Hematopoietic multipotent progenitor cell treated with erythropoietin and hydrocortisone succinate and interleukin-3 and kit ligand, for 6 days (in vitro differentiated cells): Measurements from ENCODE around the gene MINDY4.

ENCODE experiments used
- DNase-seq: peaks from one replicate; pipeline ENCODE4 v3.0.0-alpha.2; 2015

MINDY4 gene

DNA sequence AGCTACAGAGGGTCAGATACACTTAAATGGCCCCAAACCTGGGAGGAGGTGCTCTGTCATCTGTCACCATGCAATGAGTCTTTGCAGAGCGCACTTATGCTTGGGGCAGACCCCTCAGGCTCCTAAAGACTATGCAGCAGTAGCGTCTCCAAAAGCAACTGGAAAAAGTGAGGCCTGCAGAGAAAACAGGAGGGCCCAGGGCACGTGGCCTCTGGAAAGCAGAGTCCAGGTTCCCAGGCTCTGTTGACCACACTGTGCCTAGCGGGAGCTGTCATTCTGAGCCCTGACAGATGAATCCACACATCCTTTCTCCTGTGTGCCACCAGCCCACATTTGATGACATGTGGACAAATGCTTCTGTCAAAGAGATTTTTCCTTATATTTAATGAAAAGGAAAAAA, 66.4 kb downstream of the MINDY4 start:
- DNase-seq = no peak

- no peak for DNase-seq
Observed at GRCh38 chr7:30838008-30838407, 66.8 kb downstream of the MINDY4 start.

DNA sequence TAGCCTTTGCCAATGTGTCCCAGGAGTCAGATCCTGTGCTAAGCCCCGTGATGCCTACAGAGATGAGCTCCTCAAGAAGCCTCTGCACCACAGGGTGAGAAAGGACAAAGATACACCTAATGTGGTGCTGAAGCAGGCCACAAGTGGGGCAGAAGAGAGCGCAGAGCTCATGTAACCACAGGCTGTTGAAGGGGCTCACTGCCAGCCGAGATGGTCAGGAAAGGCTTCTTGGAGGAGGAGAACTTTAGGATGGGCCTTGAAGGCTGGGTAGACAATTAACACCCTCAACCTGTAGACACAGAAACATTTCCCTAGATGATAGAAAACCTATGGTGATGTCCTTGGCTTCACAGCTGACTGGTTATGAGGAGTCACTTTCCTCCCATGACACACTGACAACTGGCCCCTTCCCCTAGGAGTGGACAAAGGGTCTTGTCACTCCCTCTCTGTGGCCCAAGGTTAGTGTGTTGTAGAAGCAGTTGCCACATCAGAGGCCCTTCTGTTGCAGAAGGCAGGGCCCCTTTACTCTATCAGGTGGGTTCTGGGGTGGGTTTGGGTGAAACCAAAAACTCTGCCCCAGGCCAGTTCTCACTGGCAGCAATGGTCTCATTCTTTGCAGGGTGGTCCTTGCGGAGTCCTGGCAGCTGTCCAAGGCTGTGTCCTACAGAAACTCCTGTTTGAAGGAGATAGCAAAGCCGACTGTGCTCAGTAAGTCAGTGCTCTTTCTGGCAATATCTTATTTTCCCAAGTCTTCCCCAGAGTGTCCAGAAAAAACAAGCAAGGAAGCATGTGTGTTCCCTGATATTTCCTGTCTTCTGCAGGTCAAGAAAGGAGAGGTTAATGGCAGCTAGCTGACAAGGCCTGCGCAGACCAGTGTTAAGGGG, 69.2 kb downstream of the MINDY4 start:
- no peak for DNase-seq

DNA sequence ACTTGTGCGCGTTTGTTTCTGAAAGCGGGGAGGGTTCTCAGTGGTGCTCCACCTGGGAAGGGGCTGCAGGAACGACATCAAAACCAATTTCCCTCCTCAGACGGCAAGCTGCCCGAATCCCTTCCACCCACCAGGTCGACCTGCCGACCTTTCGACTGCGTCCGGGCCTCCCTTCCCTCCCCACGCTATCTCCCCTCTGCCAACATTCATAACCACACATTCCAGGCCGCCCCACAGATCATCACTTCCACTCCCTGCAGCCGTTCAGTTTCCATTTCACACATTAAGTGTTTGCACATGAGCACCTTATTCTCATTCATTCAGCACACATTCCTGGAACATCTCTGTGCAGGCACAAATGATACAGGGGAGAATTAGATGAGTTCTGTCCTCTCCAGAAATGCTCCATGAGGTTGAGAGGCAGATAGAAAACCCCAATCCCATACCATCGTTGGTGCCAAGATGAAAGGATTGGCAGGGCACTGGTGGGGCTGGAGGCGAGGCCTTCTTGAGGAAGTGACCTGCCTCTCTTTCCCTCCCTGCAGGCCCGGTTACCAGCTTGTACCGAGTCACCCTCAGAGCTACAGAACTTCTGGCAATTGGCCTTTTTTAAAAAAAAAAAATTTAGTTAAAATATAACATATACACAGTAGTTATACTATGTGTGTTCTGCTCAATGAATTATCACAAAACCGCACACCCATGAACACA, 70.0 kb downstream of the MINDY4 start:
- DNase-seq = no peak

- DNase-seq = no peak
Observed at GRCh38 chr7:30841801-30842541, 70.8 kb downstream of the MINDY4 start.

DNA sequence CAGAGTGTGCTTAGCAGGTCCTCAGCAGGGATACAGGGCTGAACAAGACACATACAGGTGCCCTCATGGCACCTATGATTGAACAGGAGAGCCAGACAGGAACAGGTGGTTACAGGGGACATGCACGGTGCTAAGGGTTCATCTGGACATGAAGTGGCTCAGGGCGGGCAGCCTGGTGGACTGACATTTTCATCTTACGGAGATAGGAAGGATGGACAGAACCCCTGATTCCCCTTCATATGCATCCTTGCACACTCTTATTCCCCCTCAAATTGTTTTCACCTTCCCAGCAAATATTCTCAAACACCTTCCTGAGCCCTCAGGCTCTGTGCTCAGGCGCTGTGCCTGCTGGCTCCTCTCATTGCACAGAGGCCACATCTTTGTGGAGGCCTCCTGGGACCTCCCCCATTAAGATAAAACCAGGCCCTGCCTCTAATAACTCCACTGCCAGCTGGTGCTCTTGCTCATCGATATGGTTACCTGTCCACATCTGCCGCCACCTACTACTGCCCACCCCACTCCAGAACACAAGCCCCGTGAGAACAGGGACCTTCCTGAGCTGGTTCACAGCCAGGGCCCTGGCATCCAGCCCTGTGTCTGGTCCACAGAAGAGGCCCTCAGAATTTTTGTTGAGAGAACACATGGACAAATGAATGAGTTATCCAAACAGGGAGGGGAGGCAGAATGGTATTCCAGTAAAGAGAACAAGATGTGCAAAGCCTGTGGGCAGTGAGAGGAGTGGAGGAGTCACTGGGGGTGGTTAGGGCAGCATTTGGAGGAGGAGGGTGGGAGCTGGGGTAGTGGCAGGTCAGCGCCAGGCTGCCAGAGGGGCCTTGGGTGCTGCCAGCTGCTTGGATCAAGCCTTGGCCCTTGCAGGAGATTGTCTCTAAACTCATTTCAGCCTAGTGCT, 71.6 kb downstream of the MINDY4 start:
- DNase-seq = no peak

DNA sequence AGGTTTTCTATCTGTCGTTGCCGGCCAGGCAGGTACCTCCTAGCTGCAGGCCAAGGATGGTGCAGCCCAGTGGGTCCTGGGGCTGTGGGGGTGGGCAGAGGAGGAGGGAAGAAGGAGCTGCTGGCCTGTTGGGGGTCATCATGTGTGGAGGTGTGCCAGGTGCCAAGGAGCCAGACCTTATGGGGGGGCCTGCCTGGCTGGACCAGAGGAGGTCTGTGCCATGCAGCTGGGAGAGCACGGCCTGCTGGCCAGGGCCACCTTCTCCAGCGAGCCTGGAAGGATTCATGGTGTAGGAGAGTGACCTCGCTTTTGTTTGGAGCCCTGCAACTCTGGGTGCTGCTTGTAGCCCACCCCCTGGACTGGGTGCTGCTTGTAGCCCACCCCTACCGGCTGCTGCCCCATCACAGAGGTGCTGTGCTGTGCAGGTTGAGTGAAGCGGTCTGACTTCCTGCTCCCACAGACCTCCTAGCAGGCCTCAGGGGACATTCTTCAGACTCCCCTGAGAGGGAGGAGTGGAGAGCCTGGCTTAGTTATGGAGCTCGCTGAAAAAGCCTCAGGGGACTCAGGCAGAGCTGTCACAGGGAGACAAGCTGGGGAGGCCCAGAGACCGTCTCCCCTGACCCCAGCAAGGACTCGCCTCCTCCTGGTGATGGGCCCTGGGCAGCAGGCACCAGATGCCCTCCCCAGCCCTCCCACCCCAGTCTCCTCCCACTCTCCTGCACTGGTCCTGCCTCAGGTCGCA, 72.7 kb downstream of the MINDY4 start:
- no peak for DNase-seq

DNA sequence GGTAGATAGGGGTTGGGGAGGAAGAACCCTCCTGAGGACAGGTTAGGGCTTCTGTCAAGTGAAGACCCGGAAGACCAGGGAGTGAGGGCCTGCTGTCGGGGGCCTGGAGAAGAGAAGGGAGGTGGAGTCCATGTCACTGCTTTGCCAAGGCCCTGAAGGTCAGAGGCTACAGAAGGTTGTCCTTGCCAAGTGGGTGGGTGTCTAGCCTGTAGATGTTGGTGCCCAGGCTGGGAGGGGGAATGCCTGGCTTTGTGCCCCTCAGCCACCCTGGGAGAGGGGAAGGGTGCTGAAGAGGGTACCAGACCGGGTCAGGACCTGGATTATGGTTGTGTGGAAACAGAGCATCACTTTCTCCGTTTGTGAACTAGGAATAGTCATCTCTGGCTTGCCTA, 73.3 kb downstream of the MINDY4 start:
- DNase-seq = no peak

DNA sequence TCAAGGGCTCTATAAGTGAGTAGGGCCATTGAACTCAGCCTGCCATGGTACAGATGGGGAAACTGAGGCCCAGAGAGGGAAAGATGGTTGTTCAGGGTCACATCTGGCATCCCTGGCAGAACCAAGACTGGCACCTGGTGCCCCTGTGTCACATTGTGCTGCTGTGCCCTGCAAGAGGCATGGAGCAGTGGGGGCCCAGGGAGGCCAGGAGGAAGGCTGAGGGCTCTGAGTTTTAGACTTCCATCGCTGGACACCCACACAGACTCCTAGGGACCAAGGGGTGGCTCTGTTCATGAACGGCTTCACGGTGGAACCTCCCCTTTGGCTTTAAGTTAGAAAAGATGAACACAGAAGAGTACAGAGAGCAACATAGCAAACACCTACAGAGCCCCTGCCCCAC, 73.7 kb downstream of the MINDY4 start:
- no peak for DNase-seq

DNA sequence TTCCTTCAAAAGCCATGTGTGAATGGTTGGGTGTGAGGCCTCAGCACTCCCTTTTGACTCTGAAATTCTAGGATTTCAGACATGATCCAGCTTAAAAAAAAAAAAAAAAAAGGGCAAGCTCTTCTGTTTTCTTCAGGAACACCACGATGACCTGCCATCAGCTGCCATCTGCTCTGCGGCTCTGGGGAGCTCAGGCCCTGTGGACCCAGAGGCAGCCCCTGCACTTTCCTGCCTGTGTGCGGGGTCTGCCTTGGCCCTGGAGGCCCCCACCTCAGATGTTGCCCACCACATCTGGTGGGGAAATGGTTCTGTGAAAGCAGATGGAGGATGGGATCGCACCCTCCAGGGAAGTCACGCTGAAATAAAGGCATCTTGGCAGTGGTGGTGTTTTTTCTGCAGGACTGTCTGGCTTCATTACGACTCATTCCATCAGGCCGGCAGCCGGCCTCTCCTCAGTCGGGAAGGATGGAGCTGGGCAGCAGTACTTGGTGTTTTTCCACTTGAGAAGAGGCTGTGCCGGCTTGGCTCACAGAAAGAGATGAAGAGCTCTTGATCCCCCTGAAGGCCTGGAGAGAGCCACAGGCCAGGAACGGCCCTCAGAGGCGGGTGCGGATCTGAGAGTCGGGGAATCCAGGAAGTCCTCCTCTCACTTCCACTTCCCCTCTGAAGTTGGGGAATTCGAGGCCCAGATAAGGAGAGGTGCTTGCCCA, 74.4 kb downstream of the MINDY4 start:
- no peak for DNase-seq

- no peak for DNase-seq
Observed at GRCh38 chr7:30846378-30846777, 75.2 kb downstream of the MINDY4 start.

- no peak for DNase-seq
Observed at GRCh38 chr7:30848121-30848855, 77.1 kb downstream of the MINDY4 start.

GRCh38 chr7:30849565-30849964, 78.3 kb downstream of the MINDY4 start:
- DNase-seq = no peak

DNA sequence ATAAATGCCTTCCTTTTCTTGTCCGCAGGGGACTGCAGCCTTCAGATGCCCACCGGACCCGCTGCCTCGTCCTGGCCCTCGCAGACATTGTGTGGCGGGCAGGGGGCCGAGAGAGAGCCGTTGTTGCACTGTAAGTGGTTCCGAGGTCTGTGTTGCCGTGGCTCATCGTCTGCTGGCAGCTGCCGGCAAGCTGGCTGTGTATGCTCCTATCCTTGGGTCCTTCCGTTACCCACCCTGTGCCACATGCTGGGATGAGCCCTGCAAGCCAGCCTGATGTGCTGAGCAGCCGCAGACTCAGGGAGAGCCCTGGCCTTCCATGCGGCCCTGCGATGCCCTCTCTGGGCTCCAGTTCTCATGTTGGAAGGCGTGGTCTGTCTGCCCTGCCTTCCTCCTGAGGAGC, 79.2 kb downstream of the MINDY4 start:
- DNase-seq = no peak

DNA sequence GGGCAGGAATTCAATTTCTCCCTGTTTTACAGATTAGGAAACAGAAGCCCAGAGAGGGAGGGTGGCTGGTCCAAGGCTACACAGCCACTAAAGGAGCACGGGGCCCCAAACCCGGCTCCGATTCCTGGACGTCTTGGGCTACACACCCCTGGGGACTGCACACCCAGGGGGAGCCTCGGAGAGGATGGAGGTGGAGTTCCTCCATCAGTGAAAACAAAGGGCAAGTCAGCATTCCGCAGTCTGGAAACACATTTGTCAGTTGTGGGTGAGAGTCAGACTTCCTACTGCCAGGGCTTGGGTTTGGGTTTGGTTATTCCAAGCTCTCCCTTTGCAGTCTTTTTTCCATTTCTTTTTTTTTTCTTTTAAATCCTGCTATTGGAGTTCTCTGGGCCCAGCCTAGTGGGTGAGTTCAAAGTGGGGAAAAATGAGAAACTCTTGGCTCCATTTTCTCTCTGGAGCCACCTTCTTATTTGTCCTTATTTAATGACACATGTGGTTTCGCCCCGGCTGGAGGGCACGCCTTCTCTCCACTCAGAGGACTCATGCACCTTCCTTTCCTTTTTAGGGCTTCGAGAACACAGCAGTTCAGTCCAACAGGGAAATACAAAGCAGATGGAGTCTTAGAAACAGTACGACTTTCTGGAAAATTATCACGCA, 80.6 kb downstream of the MINDY4 start:
- no peak for DNase-seq

DNA sequence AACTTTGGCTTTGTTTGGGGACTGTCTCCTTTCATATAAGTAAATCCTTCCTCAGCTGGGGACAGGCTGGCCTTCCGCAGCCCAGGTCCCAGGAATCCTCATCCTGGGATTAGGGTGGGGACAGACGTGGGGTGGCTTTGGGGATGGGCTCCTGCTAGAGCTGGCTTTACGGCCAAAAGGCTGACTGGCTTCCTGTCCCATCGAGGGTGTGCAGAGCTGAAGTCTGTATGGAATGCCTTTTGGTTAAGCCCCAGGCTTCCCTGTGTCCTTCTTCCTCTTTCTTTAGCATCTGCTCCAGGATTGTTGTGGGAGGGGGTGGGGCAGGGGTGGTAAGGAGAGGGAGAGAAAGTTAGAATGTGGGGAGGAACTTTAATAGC, 81.1 kb downstream of the MINDY4 start:
- no peak for DNase-seq

GRCh38 chr7:30852744-30853288, 81.6 kb downstream of the MINDY4 start:
- no peak for DNase-seq

GRCh38 chr7:30853576-30853975, 82.4 kb downstream of the MINDY4 start:
- DNase-seq = no peak

- no peak for DNase-seq
Observed at GRCh38 chr7:30855936-30856335, 84.7 kb downstream of the MINDY4 start.

DNA sequence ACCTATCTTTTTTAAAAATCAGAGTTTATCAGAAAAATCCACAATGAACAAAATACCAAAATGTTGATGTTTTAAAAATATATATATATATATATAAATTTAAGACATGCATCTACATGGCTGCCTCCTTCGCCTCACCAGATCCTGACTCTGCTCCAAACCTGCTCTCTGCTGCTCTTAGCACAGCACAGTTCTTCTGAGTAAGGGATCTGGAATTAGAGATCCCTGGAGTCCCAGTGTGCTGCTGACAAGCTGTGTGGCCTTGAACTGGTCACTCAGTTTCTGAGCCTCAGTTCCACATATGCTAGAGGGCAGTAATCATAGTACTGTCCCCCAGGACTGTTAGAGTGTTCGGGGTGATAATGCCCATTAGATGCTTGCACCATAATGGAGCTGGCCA, 87.4 kb downstream of the MINDY4 start:
- no peak for DNase-seq
